CD14-positive monocyte (primary cell): ENCODE measurements around the gene KMT2A. TPM values are rescaled to one million over a fixed set of nuclear protein-coding genes. Genes with fewer than 3 reads are reported as not detected.

ENCODE experiments used
- DNase-seq, 3 donors: peaks; one replicate each; pipeline ENCODE4 v3.0.0-alpha.2; 2011 to 2022
- H2AFZ ChIP-seq: 2 replicates; pipeline ENCODE4 v1.6.0; 2012; ENCODE audit warnings: mild to moderate bottlenecking, low read depth, low read length, inconsistent platforms; ENCODE audit not compliant: insufficient read depth, poor library complexity, severe bottlenecking
- H3K27ac ChIP-seq, 2 donors: 1 replicate in 1 of 2; 2 replicates in 1 of 2; pipeline ENCODE4 v1.5.1; 2012 to 2013; ENCODE audit warnings: low read length in 2 of 2, control low read depth in 1 of 2, inconsistent platforms in 1 of 2, low read depth in 1 of 2, mild to moderate bottlenecking in 1 of 2
- H3K27me3 ChIP-seq, 2 donors: one replicate each; pipeline versions ENCODE4 v1.6.0 to v1.6.1; 2011 to 2013; ENCODE audit warnings: low read length in 2 of 2; ENCODE audit not compliant: control insufficient read depth in 2 of 2, insufficient read depth in 2 of 2
- H3K36me3 ChIP-seq, 2 donors: replicated peaks in 1 of 2; 1 replicate in 1 of 2; 2 replicates in 1 of 2; pipeline versions ENCODE4 v1.5.1 to v1.6.1; 2012 to 2013; ENCODE audit warnings: low read length in 2 of 2, control low read depth in 1 of 2, inconsistent platforms in 1 of 2, mild to moderate bottlenecking in 1 of 2; ENCODE audit not compliant: insufficient read depth in 2 of 2, control insufficient read depth in 1 of 2
- H3K4me1 ChIP-seq, 2 donors: 1 replicate in 1 of 2; 2 replicates in 1 of 2; pipeline versions ENCODE4 v1.5.1 to v1.6.1; 2012 to 2013; ENCODE audit warnings: low read length in 2 of 2, control low read depth in 1 of 2, inconsistent platforms in 1 of 2, mild to moderate bottlenecking in 1 of 2, moderate library complexity in 1 of 2; ENCODE audit not compliant: insufficient read depth in 2 of 2, control insufficient read depth in 1 of 2
- H3K4me2 ChIP-seq: replicated peaks from 2 replicates; pipeline ENCODE3; 2012; ENCODE audit warnings: low read length, moderate library complexity, mild to moderate bottlenecking; ENCODE audit not compliant: poor library complexity, severe bottlenecking; ENCODE audit errors: extremely low read depth
- H3K4me3 ChIP-seq, 3 experiments: fragments of 200-600 bp in 1 of 3; sonication (generic) in 1 of 3; replicated peaks in 1 of 3; 1 replicate in 2 of 3; 2 replicates in 1 of 3; pipeline ENCODE4 v1.5.1; 2011 to 2013; ENCODE audit warnings: low read length in 3 of 3, mild to moderate bottlenecking in 3 of 3, control low read depth in 2 of 3, low read depth in 2 of 3, inconsistent platforms in 1 of 3, moderate library complexity in 1 of 3
- H3K79me2 ChIP-seq: 2 replicates; pipeline ENCODE4 v1.6.0; 2012; ENCODE audit warnings: mild to moderate bottlenecking, control low read depth, inconsistent platforms, low read length, moderate library complexity; ENCODE audit not compliant: insufficient read depth
- H3K9ac ChIP-seq: 2 replicates; pipeline ENCODE4 v1.6.0; 2017; ENCODE audit warnings: low read length, mild to moderate bottlenecking; ENCODE audit not compliant: insufficient read depth, poor library complexity, severe bottlenecking
- H3K9me3 ChIP-seq, 2 donors: replicated peaks in 1 of 2; 1 replicate in 1 of 2; 2 replicates in 1 of 2; pipeline versions ENCODE4 v1.5.1 to v1.6.1; 2012 to 2013; ENCODE audit warnings: low read length in 2 of 2, control low read depth in 1 of 2; ENCODE audit not compliant: control insufficient read depth in 1 of 2, insufficient read depth in 1 of 2
- H4K20me1 ChIP-seq: 2 replicates; pipeline ENCODE4 v1.6.0; 2012; ENCODE audit warnings: mild to moderate bottlenecking, low read length, control low read depth, moderate library complexity; ENCODE audit not compliant: insufficient read depth
- H3K27ac Mint-ChIP-seq, 7 donors: one replicate each; pipeline ENCODE4 v1.8.0; 2020; ENCODE audit warnings: mild to moderate bottlenecking in 7 of 7, mixed read lengths in 7 of 7, moderate library complexity in 6 of 7, inconsistent platforms in 2 of 7
- H3K27me3 Mint-ChIP-seq, 3 donors: one replicate each; pipeline ENCODE4 v1.8.0; 2021 to 2022; ENCODE audit warnings: low read depth in 3 of 3, mild to moderate bottlenecking in 3 of 3, mixed read lengths in 3 of 3, moderate library complexity in 3 of 3, inconsistent platforms in 1 of 3
- H3K36me3 Mint-ChIP-seq, 2 donors: one replicate each; pipeline ENCODE4 v1.8.0; 2020; ENCODE audit warnings: mixed read lengths in 2 of 2, inconsistent platforms in 1 of 2, mild to moderate bottlenecking in 1 of 2
- H3K4me1 Mint-ChIP-seq: one replicate; pipeline ENCODE4 v1.8.0; 2020; ENCODE audit warnings: mild to moderate bottlenecking, mixed read lengths
- H3K4me3 Mint-ChIP-seq, 2 donors: one replicate each; pipeline ENCODE4 v1.8.0; 2020; ENCODE audit warnings: mild to moderate bottlenecking in 2 of 2, mixed read lengths in 2 of 2, moderate library complexity in 1 of 2
- H3K9me3 Mint-ChIP-seq, 7 donors: one replicate each; pipeline ENCODE4 v1.8.0; 2020 to 2022; ENCODE audit warnings: mixed read lengths in 7 of 7, mild to moderate bottlenecking in 6 of 7, moderate library complexity in 6 of 7, inconsistent platforms in 2 of 7
- WGBS: methylation state at CpG from one replicate; pipeline ENCODE4 v1.1.5; 2013; ENCODE audit warnings: missing lambda C conversion rate; ENCODE audit not compliant: insufficient coverage; 5-methylcytosine and 5-hydroxymethylcytosine counted together
- intact Hi-C, 2 donors: fragments of 100-400 bp; cut with micrococcal nuclease; formaldehyde crosslinking; loops; one replicate each; pipeline versions ENCODE4 v1.15.0 to v1.15.1; 2023
- polyA plus RNA-seq, 3 donors: library from polyadenylated mRNA; depleted of rRNA in 1 of 3; unstranded in 2 of 3; stranded (reverse) in 1 of 3; fragments of 300-500 nt in 2 of 3; fragments of >200 nt in 1 of 3; fragmentation: Illumina TruSeq in 2 of 3; gene quantifications; 1 replicate in 2 of 3; 2 replicates in 1 of 3; pipeline ENCODE4 v1.2.3, GENCODE V29; 2012 to 2021
- TF ChIP-seq, protein P1 (sequence below): fragments of 200-600 bp; IDR thresholded peaks from one replicate; pipeline ENCODE4 v1.8.0; 2022; ENCODE audit warnings: antibody characterized with exemption, mild to moderate bottlenecking

KMT2A gene
- polyA plus RNA-seq, 3 donors, result 3.3 to 21.7 (median 3.5) TPM

DNA sequence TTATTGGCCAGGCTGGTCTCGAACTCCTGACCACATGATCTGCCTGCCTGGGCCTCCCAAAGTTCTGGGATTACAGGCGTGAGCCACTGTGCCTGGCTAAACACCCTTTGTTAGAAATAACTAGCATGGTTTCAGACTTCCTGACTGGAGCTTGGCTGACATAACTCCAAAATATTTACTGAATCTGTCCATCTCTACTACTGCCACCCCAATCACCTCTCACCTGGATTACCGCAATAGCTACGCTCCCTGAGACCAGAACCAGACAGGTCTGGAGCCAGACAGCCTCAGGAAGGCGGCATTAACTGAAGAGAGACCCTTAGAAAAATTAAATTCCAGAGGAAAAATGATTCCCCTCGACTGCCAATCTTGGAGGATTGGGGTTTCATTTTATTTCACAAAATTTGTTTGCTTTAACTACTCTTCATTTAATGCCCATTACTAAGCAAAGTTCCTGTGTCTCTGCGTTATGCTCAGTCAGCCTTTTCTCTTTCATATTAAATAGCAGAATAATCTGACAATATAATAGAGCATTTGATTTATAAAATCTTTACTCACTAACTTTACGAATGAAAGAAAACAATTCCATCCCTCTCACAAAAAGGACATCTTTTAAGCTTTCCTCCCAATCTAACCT is 107.8 kb downstream of the KMT2A start:
- no peak overlapping the region for H3K4me3 ChIP-seq
- no peak for DNase-seq
- H3K9me3 ChIP-seq, result no peaks in the 10 kb centered on the region
- Mint-ChIP-seq H3K27me3 (no peaks in the 10 kb centered on the region), H3K9me3 (peaks cover 0 to 3% (median 0%) of the 10 kb centered on the region in 7 donors), H3K4me1 (no peaks in the 10 kb centered on the region), H3K36me3 (peaks cover 15 to 18% of the 10 kb centered on the region in 2 donors), H3K4me3 (no peak overlapping the region), H3K27ac (peak overlapping the region in 1 of 7 donors; percentile 10)
- no peak overlapping the region for H3K9ac ChIP-seq
- intact Hi-C loops, result no loop called here
- H3K36me3 ChIP-seq, result peaks cover 0 to 15% of the 10 kb centered on the region in 2 donors
- no peaks in the 10 kb centered on the region for H3K4me1 ChIP-seq
- no peak overlapping the region for H2AFZ ChIP-seq
- H4K20me1 ChIP-seq, result no peaks in the 10 kb centered on the region
- WGBS, result 83% methylated on average over 2 of the region's 8 CpGs
- TF ChIP-seq, protein P1, sequence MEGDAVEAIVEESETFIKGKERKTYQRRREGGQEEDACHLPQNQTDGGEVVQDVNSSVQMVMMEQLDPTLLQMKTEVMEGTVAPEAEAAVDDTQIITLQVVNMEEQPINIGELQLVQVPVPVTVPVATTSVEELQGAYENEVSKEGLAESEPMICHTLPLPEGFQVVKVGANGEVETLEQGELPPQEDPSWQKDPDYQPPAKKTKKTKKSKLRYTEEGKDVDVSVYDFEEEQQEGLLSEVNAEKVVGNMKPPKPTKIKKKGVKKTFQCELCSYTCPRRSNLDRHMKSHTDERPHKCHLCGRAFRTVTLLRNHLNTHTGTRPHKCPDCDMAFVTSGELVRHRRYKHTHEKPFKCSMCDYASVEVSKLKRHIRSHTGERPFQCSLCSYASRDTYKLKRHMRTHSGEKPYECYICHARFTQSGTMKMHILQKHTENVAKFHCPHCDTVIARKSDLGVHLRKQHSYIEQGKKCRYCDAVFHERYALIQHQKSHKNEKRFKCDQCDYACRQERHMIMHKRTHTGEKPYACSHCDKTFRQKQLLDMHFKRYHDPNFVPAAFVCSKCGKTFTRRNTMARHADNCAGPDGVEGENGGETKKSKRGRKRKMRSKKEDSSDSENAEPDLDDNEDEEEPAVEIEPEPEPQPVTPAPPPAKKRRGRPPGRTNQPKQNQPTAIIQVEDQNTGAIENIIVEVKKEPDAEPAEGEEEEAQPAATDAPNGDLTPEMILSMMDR, result no peak
- H3K79me2 ChIP-seq, result no peaks in the 10 kb centered on the region
- no peak overlapping the region for H3K4me2 ChIP-seq
- no peak overlapping the region for H3K27ac ChIP-seq
- no peaks in the 10 kb centered on the region for H3K27me3 ChIP-seq

DNA sequence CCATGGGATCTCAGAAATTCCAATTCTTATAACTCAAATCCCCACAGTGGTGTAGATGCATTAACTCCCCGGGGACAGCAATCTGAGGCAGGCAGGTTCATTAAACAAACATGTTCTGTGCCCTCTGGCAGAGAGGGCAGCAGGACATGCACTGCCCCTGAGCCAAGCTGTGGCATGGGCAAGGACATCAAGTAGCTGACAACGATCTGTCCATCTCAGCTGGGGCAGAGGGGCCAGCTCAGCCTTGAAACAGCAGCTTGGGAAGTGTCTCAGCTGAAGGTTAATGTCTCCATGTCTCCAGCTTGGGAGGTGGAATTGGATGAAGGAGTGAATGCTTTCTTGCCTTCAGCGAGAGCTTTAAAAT is 108.3 kb downstream of the KMT2A start:
- H3K36me3 Mint-ChIP-seq, result peaks cover 15 to 18% of the 10 kb centered on the region in 2 donors
- H3K27ac Mint-ChIP-seq, result no peak overlapping the region

More for the DNA sequence above, 108.3 kb downstream of the KMT2A start:
- H3K4me3 Mint-ChIP-seq, result no peak overlapping the region
- Histone ChIP-seq H2AFZ (no peak overlapping the region), H3K27ac (no peak overlapping the region), H3K4me3 (no peak overlapping the region), H3K9ac (no peak overlapping the region), H3K4me2 (no peak overlapping the region), H3K4me1 (no peaks in the 10 kb centered on the region), H3K79me2 (no peaks in the 10 kb centered on the region), H3K9me3 (no peaks in the 10 kb centered on the region), H3K27me3 (no peaks in the 10 kb centered on the region), H3K36me3 (peaks cover 0 to 15% of the 10 kb centered on the region in 2 donors), H4K20me1 (no peaks in the 10 kb centered on the region)
- intact Hi-C loops, result no loop called here
- no peak for DNase-seq
- 78% methylated on average over 2 of the region's 3 CpGs for WGBS
- TF ChIP-seq, protein P1, result no peak
- no peaks in the 10 kb centered on the region for H3K27me3 Mint-ChIP-seq
- peaks cover 0 to 3% (median 0%) of the 10 kb centered on the region in 7 donors for H3K9me3 Mint-ChIP-seq
- no peaks in the 10 kb centered on the region for H3K4me1 Mint-ChIP-seq
